GM20000 (cell line): ENCODE measurements around the gene JADE2.

ENCODE experiments used
- DNase-seq: peaks from one replicate; pipeline ENCODE4 v3.0.0; 2012; ENCODE audit warnings: low spot score
- CTCF ChIP-seq: IDR thresholded peaks from 2 replicates; pipeline ENCODE4 v1.5.1; 2012; ENCODE audit warnings: mild to moderate bottlenecking, control low read depth; ENCODE audit errors: extremely low read depth, missing control alignments

JADE2 gene

GRCh38 chr5:134541736-134542376, 16.4 kb downstream of the JADE2 start:
- TF ChIP-seq CTCF = no peak
- DNase-seq = peak; percentile 46

- DNase-seq = peak; percentile 75
Measured at GRCh38 chr5:134543820-134544614, 18.5 kb downstream of the JADE2 start.

GRCh38 chr5:134545070-134545868, 19.8 kb downstream of the JADE2 start:
- DNase-seq = no peak
- no peak for TF ChIP-seq CTCF

More at GRCh38 chr5:134543820-134544614, 18.5 kb downstream of the JADE2 start:
- TF ChIP-seq CTCF = no peak

- DNase-seq = no peak
- no peak for TF ChIP-seq CTCF
Measured at GRCh38 chr5:134547066-134547465, 21.6 kb downstream of the JADE2 start.

GRCh38 chr5:134547579-134547978, 22.1 kb downstream of the JADE2 start:
- TF ChIP-seq CTCF = no peak
- no peak for DNase-seq

GRCh38 chr5:134547999-134548658, 22.7 kb downstream of the JADE2 start:
- TF ChIP-seq CTCF = no peak
- DNase-seq = no peak
